Fibroblast of skin of right biceps (primary cell): ENCODE data around the gene PLAC9.
"Not testable (repeated sequence)": the region's sequence is repeated elsewhere in the genome, so short reads cannot be mapped to it uniquely, and the experiment has no call there.

ENCODE experiments used
- DNase-seq: peaks from one replicate; pipeline ENCODE4 v3.0.0-alpha.2; 2013

PLAC9 gene

GRCh38 chr10:80132299-80133139, at the start of gene PLAC9:
PLAC9 (plus strand) TSS chr10:80132730; CDS start chr10:80132763, 33 bp downstream.
- DNase-seq = peak; percentile 43

GRCh38 chr10:80090121-80090520, 42.4 kb upstream of the PLAC9 start:
- no peak for DNase-seq

- DNase-seq = no peak
Observed at GRCh38 chr10:80094231-80094630, 38.3 kb upstream of the PLAC9 start.

- not testable (repeated sequence) for DNase-seq
Observed at GRCh38 chr10:80098272-80098671, 34.3 kb upstream of the PLAC9 start.

- not testable (repeated sequence) for DNase-seq
Observed at GRCh38 chr10:80099295-80099694, 33.2 kb upstream of the PLAC9 start.

GRCh38 chr10:80100116-80100515, 32.4 kb upstream of the PLAC9 start:
- no peak for DNase-seq

- DNase-seq = no peak
Observed at GRCh38 chr10:80100861-80101695, 31.5 kb upstream of the PLAC9 start.

- DNase-seq = peak; percentile 88
Observed at GRCh38 chr10:80104066-80104926, 28.2 kb upstream of the PLAC9 start.

- no peak for DNase-seq
Observed at GRCh38 chr10:80108576-80109239, 23.8 kb upstream of the PLAC9 start.

- DNase-seq = no peak
Observed at GRCh38 chr10:80110986-80111385, 21.5 kb upstream of the PLAC9 start.

- no peak for DNase-seq
Observed at GRCh38 chr10:80118669-80119068, 13.9 kb upstream of the PLAC9 start.

GRCh38 chr10:80122110-80122710, 10.3 kb upstream of the PLAC9 start:
- no peak for DNase-seq

- DNase-seq = peak; percentile 59
Observed at GRCh38 chr10:80122746-80123145, 9.8 kb upstream of the PLAC9 start.

GRCh38 chr10:80126876-80127275, 5.7 kb upstream of the PLAC9 start:
- no peak for DNase-seq

- no peak for DNase-seq
Observed at GRCh38 chr10:80131499-80131901, 1.0 kb upstream of the PLAC9 start.

GRCh38 chr10:80133206-80133605, 676 bp downstream of the PLAC9 start:
- DNase-seq = no peak

- DNase-seq = not testable (repeated sequence)
Observed at GRCh38 chr10:80133687-80134086, 1.2 kb downstream of the PLAC9 start.

GRCh38 chr10:80136134-80136571, 3.6 kb downstream of the PLAC9 start:
- DNase-seq = peak; percentile 93

GRCh38 chr10:80137031-80137862, 4.7 kb downstream of the PLAC9 start:
- peak; percentile 51 for DNase-seq

GRCh38 chr10:80137920-80138319, 5.4 kb downstream of the PLAC9 start:
- peak; percentile 7 for DNase-seq

GRCh38 chr10:80139265-80139664, 6.7 kb downstream of the PLAC9 start:
- no peak for DNase-seq
